SU-DHL-6 (cell line): Measurements from ENCODE around the gene ENDOG.

Experiments used
- CTCF ChIP-seq: fragments of 200-600 bp; sonication (generic); IDR thresholded peaks from one replicate; pipeline ENCODE4 v1.5.1; 2017; ENCODE audit warnings: antibody characterized with exemption, mild to moderate bottlenecking, low read length, moderate library complexity; ENCODE audit not compliant: insufficient read depth, poor library complexity, severe bottlenecking
- EZH2phosphoT487 ChIP-seq: fragments of 200-600 bp; sonication (generic), shearing (Covaris generic); conservative IDR thresholded peaks from 2 replicates; pipeline ENCODE4 v1.6.1; 2018; ENCODE audit warnings: mild to moderate bottlenecking, antibody characterized with exemption, low read length, moderate library complexity, mixed read lengths

GRCh38 chr9:128836509-128837145 lies 18.3 kb downstream of the ENDOG start:
- TF ChIP-seq CTCF = no peak
- no peak for TF ChIP-seq EZH2phosphoT487
